Measurements from ENCODE around the gene SCMH1.

The SCMH1 gene

GRCh38 chr1:41021526-41022308 is 220.4 kb downstream of the SCMH1 start, which contains the start of gene SLFNL1:
Gene SLFNL1, minus strand, starts transcription at chr1:41021725. Its CDS starts 1,065 bp downstream, at chr1:41020660.
- peak; percentile 35 for DNase-seq

DNA sequence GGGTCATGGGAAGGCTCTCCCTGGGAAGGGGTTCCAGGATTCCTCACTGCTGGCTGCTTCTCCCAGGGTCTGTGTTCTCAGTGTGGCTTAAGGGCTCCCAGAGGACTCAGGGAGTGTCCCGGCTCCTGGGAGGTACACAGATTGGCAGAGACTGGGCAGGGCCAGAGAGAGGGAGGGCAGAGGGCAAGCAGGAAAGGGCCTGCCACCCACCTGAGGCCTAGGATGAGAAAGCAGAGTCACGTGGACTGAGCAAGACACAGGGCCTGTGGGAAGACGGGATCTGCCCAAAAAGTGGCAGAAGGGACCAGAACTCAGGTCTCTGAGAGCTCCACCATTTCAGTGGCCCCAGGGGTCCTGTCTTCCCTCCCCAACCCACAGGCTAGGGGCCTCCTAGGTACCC is 221.5 kb downstream of the SCMH1 start:
- DNase-seq: no peak

- DNase-seq: no peak
These were observed 222.0 kb downstream of the SCMH1 start for GRCh38 chr1:41020109-41020576.

DNA sequence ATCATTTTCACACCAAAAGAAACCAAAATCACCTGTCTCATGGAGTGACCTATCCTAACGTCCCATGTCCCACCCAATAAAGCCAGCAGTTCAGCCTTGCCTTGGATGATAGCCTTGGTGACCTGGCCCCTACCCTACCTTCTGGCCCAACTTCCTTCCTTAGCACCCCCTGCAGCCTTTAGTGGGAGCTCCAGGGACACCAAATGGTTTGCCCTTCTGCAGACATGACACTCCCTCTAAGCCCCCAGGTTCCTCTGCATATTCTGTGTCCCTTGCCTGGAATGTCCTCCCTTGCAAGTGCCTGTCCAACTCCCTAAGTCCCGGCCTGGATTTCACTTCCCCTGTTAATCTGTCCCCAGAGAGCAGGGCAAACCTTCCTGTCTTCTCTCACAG is 222.8 kb downstream of the SCMH1 start:
- no peak for DNase-seq

GRCh38 chr1:41018018-41018410 is 224.1 kb downstream of the SCMH1 start:
- DNase-seq: no peak

DNA sequence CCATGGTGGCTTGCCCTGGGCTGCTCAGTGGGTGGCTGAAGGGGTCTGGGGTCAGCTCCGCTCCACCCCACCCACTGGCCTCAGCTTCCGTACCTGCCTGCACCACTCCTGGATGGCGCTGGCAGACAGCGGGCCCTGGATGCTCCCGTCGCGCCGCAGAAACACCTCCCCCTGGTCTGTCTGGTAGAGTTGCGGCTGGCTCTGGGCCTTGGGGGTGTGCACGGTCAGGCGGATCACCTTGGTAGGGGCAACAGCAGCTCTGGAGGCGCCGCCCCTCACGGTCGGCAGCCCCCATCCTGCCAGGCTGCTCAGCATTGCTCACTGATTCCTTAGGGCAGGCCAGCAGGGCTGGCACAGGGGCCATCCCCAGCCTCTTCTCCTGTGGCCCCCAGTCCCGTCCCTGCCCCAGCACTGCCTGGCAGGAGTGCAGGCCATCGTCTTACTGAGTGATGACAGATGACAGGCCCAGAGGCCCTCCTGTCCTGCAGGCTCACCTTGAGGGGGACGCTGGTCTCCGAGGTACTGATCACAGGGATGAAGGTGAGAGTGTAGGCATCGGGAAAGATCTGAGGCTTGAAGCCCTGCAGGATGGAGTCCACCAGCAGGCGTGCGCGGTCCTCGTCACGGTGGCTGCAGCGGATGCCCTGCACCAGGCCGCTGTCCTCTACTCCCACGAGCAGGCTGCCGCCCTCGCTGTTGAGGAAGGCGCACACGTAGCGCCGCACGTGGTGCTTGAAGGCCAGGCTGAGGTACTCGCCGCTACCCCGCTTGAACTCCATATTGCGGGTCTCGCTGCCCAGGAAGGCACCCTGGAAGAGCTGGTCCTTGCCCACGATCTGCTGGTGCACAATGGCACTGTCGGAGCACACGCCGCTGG is 224.7 kb downstream of the SCMH1 start:
- DNase-seq: no peak

GRCh38 chr1:41015897-41016470 is 226.1 kb downstream of the SCMH1 start:
- no peak for DNase-seq

DNA sequence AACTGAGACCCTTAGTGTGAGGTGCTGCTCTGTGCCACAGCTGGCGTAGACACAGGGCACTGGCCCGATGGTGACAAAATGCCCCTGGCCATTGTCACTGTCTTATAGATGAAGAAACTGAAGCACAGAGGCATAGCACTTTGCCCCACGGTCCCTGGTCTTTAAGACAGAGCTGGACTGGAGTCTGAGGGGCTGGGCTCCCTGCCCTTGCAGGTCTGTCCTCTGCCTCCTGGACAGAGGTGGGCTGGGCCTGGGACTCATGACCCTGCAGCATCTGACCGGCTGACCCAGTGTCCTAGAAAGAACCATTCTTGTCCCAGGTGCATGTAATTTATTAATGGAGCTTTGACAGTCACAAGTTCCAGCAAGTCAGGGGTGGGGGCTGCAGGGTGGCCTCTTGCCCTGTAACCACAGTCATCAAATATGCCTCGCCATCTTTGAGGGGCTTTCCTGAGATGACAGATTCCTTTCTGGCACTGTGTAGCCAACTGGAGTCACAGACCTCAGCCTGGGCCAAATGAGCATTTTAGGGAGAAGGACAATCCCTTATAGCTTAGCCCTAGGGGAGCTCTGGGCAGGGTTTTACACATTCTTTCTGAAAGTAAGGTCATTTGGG is 226.7 kb downstream of the SCMH1 start:
- DNase-seq: no peak

DNA sequence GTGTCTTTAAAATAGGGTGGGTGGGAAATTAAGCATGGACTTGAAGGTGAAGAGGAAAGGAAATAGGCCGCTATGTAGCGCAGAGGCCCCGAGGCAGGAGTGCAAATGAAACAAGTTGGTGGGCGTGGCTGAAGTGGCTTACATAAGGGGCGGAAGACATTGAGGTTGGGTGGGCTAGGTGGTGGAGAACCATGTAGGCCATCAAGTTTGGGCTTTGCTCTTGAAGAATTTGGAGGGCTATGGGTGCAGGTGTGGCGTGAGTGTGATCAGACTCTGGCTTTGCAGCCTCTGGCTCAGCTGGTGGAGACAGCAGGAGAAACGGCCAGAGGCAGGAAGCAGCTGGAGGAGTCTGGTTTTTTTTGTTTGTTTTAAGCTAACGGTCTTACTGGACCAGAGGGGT is 227.2 kb downstream of the SCMH1 start:
- DNase-seq: no peak

- DNase-seq: no peak
These were observed 228.3 kb downstream of the SCMH1 start for GRCh38 chr1:41013796-41014195.

DNA sequence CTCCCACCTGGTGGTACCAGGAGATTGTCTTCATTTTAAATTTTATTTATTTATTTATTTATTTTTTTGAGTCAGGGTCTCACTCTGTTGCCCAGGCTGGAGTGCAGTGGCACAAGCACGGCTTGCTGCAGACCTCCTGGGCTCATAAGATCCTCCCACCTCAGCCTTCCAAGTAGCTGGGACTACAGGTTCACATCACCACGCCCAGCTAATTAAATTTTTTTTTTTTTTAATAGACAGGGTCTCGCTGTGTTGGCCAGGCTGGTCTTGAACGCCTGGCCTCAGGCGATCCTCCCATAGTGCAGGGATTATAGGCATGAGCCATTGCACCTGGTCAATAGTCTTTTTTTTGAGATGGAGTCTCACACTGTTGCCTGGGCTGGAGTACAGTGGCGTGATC is 229.1 kb downstream of the SCMH1 start:
- DNase-seq: no peak

- DNase-seq: no peak
These were observed 231.8 kb downstream of the SCMH1 start for GRCh38 chr1:41010345-41010744.

GRCh38 chr1:41009466-41009865 is 232.6 kb downstream of the SCMH1 start:
- no peak for DNase-seq

GRCh38 chr1:41006942-41007865 is 234.9 kb downstream of the SCMH1 start:
- DNase-seq: no peak

- peak; percentile 52 for DNase-seq
These were observed 236.2 kb downstream of the SCMH1 start for GRCh38 chr1:41005876-41006275.

DNA sequence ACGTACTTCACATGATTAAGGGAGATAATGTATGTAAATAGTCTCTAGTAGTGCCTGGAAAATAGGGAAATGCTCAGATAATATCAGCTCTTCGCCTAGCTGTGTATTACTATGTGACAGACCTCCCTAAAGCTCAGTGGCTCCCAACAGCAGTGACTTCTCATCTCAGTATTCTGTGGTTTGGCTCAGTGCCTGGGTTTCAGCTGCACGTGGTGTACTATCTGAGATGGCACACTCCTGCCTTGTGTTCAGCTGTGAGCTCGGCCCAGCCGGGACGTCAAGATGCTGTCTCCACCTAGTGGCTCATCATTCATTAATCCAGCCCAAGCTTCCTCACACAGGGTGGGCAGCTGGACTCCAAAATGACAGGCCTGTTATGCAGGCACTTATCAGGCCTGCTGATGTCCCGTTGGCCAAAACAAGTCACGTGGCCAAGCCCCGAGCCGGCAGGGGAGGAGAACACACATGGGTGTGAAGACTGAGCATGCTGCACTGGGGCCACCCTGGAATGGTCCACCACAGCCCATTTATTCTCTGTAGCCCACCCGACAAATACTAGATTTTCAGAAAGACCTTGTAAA is 238.4 kb downstream of the SCMH1 start:
- DNase-seq: peak; percentile 100

- no peak for DNase-seq
These were observed 238.9 kb downstream of the SCMH1 start for GRCh38 chr1:41003127-41003639.

- DNase-seq: no peak
These were observed 243.4 kb downstream of the SCMH1 start for GRCh38 chr1:40998668-40999067.

- no peak for DNase-seq
These were observed 245.0 kb downstream of the SCMH1 start for GRCh38 chr1:40997096-40997495.

- no peak for DNase-seq
These were observed 253.0 kb downstream of the SCMH1 start for GRCh38 chr1:40989066-40989465.

GRCh38 chr1:40988280-40988679 is 253.8 kb downstream of the SCMH1 start:
- no peak for DNase-seq

Measured in EL (cell line).